ENCODE measurements around the gene MTA3.
A peak's percentile ranks its signal among the peaks of the same experiment; 100 is the strongest.

MTA3 gene

GRCh38 chr2:42651057-42651456 is 82.6 kb downstream of the MTA3 start:
- Histone ChIP-seq H3K4me1 (ENCODE audit: insufficient read depth, insufficient read length) (peaks cover 2% of the 10 kb centered on the region), H3K27me3 (ENCODE audit: insufficient read depth, insufficient read length) (no peaks in the 10 kb centered on the region), H3K9me3 (ENCODE audit: insufficient read depth, low read length) (no peaks in the 10 kb centered on the region), H3K36me3 (ENCODE audit: insufficient read depth, insufficient read length, low read length) (peaks cover 15% of the 10 kb centered on the region), H3K4me3 (ENCODE audit: insufficient read length, low read depth) (no peak overlapping the region), H3K9ac (ENCODE audit: insufficient read length, low read depth) (no peak overlapping the region)
- DNase-seq (ENCODE audit: low read depth, low spot score) = no peak
- TF ChIP-seq ZNF274 (IDR thresholded peaks at IDR 0.05; ENCODE audit: low read depth, low read length) = no peak
- TF ChIP-seq SUZ12 (IDR thresholded peaks at IDR 0.05; ENCODE audit: extremely low read depth, insufficient read depth, insufficient read length) = no peak
- no peak for TF ChIP-seq YY1 (IDR thresholded peaks at IDR 0.05; ENCODE audit: insufficient read depth, insufficient read length)

- no peak overlapping the region for H3K4me3 ChIP-seq (ENCODE audit: insufficient read length, low read depth)
- TF ChIP-seq ZNF274 (IDR thresholded peaks at IDR 0.05; ENCODE audit: low read depth, low read length) (no peak), YY1 (IDR thresholded peaks at IDR 0.05; ENCODE audit: insufficient read depth, insufficient read length) (no peak), SUZ12 (IDR thresholded peaks at IDR 0.05; ENCODE audit: extremely low read depth, insufficient read depth, insufficient read length) (no peak)
- peaks cover 19% of the 10 kb centered on the region for H3K36me3 ChIP-seq (ENCODE audit: insufficient read depth, insufficient read length, low read length)
- DNase-seq (ENCODE audit: low read depth, low spot score) = no peak
- H3K27me3 ChIP-seq (ENCODE audit: insufficient read depth, insufficient read length) = no peaks in the 10 kb centered on the region
- H3K9ac ChIP-seq (ENCODE audit: insufficient read length, low read depth) = no peak overlapping the region
- peaks cover 2% of the 10 kb centered on the region for H3K4me1 ChIP-seq (ENCODE audit: insufficient read depth, insufficient read length)
- no peaks in the 10 kb centered on the region for H3K9me3 ChIP-seq (ENCODE audit: insufficient read depth, low read length)
Measured at GRCh38 chr2:42652086-42652485, 83.7 kb downstream of the MTA3 start.

- no peaks in the 10 kb centered on the region for H3K27me3 ChIP-seq (ENCODE audit: insufficient read depth, insufficient read length)
- no peaks in the 10 kb centered on the region for H3K9me3 ChIP-seq (ENCODE audit: insufficient read depth, low read length)
Measured at GRCh38 chr2:42653039-42653438, 84.6 kb downstream of the MTA3 start.

GRCh38 chr2:42653908-42654445 is 85.5 kb downstream of the MTA3 start:
- TF ChIP-seq YY1 (IDR thresholded peaks at IDR 0.05; ENCODE audit: insufficient read depth, insufficient read length) = no peak
- no peak for TF ChIP-seq SUZ12 (IDR thresholded peaks at IDR 0.05; ENCODE audit: extremely low read depth, insufficient read depth, insufficient read length)
- TF ChIP-seq ZNF274 (IDR thresholded peaks at IDR 0.05; ENCODE audit: low read depth, low read length) = no peak

More at GRCh38 chr2:42653039-42653438, 84.6 kb downstream of the MTA3 start:
- H3K4me1 ChIP-seq (ENCODE audit: insufficient read depth, insufficient read length) = peaks cover 2% of the 10 kb centered on the region
- TF ChIP-seq SUZ12 (IDR thresholded peaks at IDR 0.05; ENCODE audit: extremely low read depth, insufficient read depth, insufficient read length) (no peak), ZNF274 (IDR thresholded peaks at IDR 0.05; ENCODE audit: low read depth, low read length) (no peak)
- no peak overlapping the region for H3K4me3 ChIP-seq (ENCODE audit: insufficient read length, low read depth)
- no peak overlapping the region for H3K9ac ChIP-seq (ENCODE audit: insufficient read length, low read depth)
- DNase-seq (ENCODE audit: low read depth, low spot score) = no peak
- peaks cover 23% of the 10 kb centered on the region for H3K36me3 ChIP-seq (ENCODE audit: insufficient read depth, insufficient read length, low read length)

GRCh38 chr2:42658306-42658705 is 89.9 kb downstream of the MTA3 start:
- Histone ChIP-seq H3K36me3 (ENCODE audit: insufficient read depth, insufficient read length, low read length) (peaks cover 34% of the 10 kb centered on the region), H3K9ac (ENCODE audit: insufficient read length, low read depth) (no peak overlapping the region), H3K27me3 (ENCODE audit: insufficient read depth, insufficient read length) (no peaks in the 10 kb centered on the region), H3K9me3 (ENCODE audit: insufficient read depth, low read length) (no peaks in the 10 kb centered on the region), H3K4me3 (ENCODE audit: insufficient read length, low read depth) (no peak overlapping the region), H3K4me1 (ENCODE audit: insufficient read depth, insufficient read length) (no peaks in the 10 kb centered on the region)
- no peak for TF ChIP-seq YY1 (IDR thresholded peaks at IDR 0.05; ENCODE audit: insufficient read depth, insufficient read length)
- TF ChIP-seq SUZ12 (IDR thresholded peaks at IDR 0.05; ENCODE audit: extremely low read depth, insufficient read depth, insufficient read length) = no peak
- TF ChIP-seq ZNF274 (IDR thresholded peaks at IDR 0.05; ENCODE audit: low read depth, low read length) = no peak
- DNase-seq (ENCODE audit: low read depth, low spot score) = no peak

More at GRCh38 chr2:42653908-42654445, 85.5 kb downstream of the MTA3 start:
- Histone ChIP-seq H3K4me3 (ENCODE audit: insufficient read length, low read depth) (no peak overlapping the region), H3K9ac (ENCODE audit: insufficient read length, low read depth) (no peak overlapping the region), H3K27me3 (ENCODE audit: insufficient read depth, insufficient read length) (no peaks in the 10 kb centered on the region), H3K36me3 (ENCODE audit: insufficient read depth, insufficient read length, low read length) (peaks cover 24% of the 10 kb centered on the region), H3K4me1 (ENCODE audit: insufficient read depth, insufficient read length) (peaks cover 2% of the 10 kb centered on the region), H3K9me3 (ENCODE audit: insufficient read depth, low read length) (no peaks in the 10 kb centered on the region)
- DNase-seq (ENCODE audit: low read depth, low spot score) = no peak

GRCh38 chr2:42659609-42660008 is 91.2 kb downstream of the MTA3 start:
- Histone ChIP-seq H3K9ac (ENCODE audit: insufficient read length, low read depth) (no peak overlapping the region), H3K36me3 (ENCODE audit: insufficient read depth, insufficient read length, low read length) (peaks cover 34% of the 10 kb centered on the region), H3K9me3 (ENCODE audit: insufficient read depth, low read length) (no peaks in the 10 kb centered on the region), H3K4me1 (ENCODE audit: insufficient read depth, insufficient read length) (no peaks in the 10 kb centered on the region), H3K4me3 (ENCODE audit: insufficient read length, low read depth) (no peak overlapping the region), H3K27me3 (ENCODE audit: insufficient read depth, insufficient read length) (no peaks in the 10 kb centered on the region)
- TF ChIP-seq ZNF274 (IDR thresholded peaks at IDR 0.05; ENCODE audit: low read depth, low read length) (no peak), YY1 (IDR thresholded peaks at IDR 0.05; ENCODE audit: insufficient read depth, insufficient read length) (no peak), SUZ12 (IDR thresholded peaks at IDR 0.05; ENCODE audit: extremely low read depth, insufficient read depth, insufficient read length) (no peak)
- peak; percentile 30 for DNase-seq (ENCODE audit: low read depth, low spot score)

GRCh38 chr2:42663106-42663780 is 94.8 kb downstream of the MTA3 start:
- no peak overlapping the region for H3K9ac ChIP-seq (ENCODE audit: insufficient read length, low read depth)
- H3K4me3 ChIP-seq (ENCODE audit: insufficient read length, low read depth) = no peak overlapping the region
- H3K27me3 ChIP-seq (ENCODE audit: insufficient read depth, insufficient read length) = no peaks in the 10 kb centered on the region
- peaks cover 19% of the 10 kb centered on the region for H3K36me3 ChIP-seq (ENCODE audit: insufficient read depth, insufficient read length, low read length)
- H3K4me1 ChIP-seq (ENCODE audit: insufficient read depth, insufficient read length) = no peaks in the 10 kb centered on the region
- no peaks in the 10 kb centered on the region for H3K9me3 ChIP-seq (ENCODE audit: insufficient read depth, low read length)
- DNase-seq (ENCODE audit: low read depth, low spot score) = peak; percentile 77
- TF ChIP-seq SUZ12 (IDR thresholded peaks at IDR 0.05; ENCODE audit: extremely low read depth, insufficient read depth, insufficient read length) (no peak), YY1 (IDR thresholded peaks at IDR 0.05; ENCODE audit: insufficient read depth, insufficient read length) (no peak), ZNF274 (IDR thresholded peaks at IDR 0.05; ENCODE audit: low read depth, low read length) (no peak)
